Muscle of arm (tissue), 14 donors: ENCODE measurements around the gene WNK2. TPM values are rescaled to one million over a fixed set of nuclear protein-coding genes. Genes with fewer than 3 reads are reported as not detected.
A peak's percentile ranks its signal among the peaks of the same experiment; 100 is the strongest.
"Not testable (repeated sequence)": the region's sequence is repeated elsewhere in the genome, so short reads cannot be mapped to it uniquely, and the experiment has no call there.

ENCODE experiments used
- DNase-seq: peaks from one replicate; pipeline ENCODE4 v3.0.0-alpha.2; 2013
- long read RNA-seq, 11 donors: transcript quantifications; one replicate each; lab custom pipeline, GENCODE V29; 2026
- polyA plus RNA-seq, 12 donors: library from polyadenylated mRNA; unstranded; fragments of 120-200 nt; gene quantifications; one replicate each; pipeline ENCODE4 v1.2.1, GENCODE V29; 2013; ENCODE audit not compliant: insufficient read length in 12 of 12

The WNK2 gene
- 10 to 100 TPM in 8 of 12 donors, 1 to 10 TPM in 3, not detected in 1; 7.2 to 61.6 (median 13.9) TPM for polyA plus RNA-seq
- long read RNA-seq, donor 1, partial matches to known transcripts, result 0 of 1 reads
- long read RNA-seq, donor 1, other reads (novel, unspliced or antisense), result 0 of 1 reads
- long read RNA-seq, donor 2, result 0 reads
- long read RNA-seq, donor 3, result 0 reads
- long read RNA-seq, donor 4, result 0 reads
- long read RNA-seq, donor 5, result 0 reads
- long read RNA-seq, donor 6, result 0 reads
- long read RNA-seq, donor 7, result 0 reads
- long read RNA-seq, donor 8, result 0 reads
- long read RNA-seq, donor 9, result 0 reads
- long read RNA-seq, donor 10, result 0 reads
- long read RNA-seq, donor 11, result 0 reads

DNA sequence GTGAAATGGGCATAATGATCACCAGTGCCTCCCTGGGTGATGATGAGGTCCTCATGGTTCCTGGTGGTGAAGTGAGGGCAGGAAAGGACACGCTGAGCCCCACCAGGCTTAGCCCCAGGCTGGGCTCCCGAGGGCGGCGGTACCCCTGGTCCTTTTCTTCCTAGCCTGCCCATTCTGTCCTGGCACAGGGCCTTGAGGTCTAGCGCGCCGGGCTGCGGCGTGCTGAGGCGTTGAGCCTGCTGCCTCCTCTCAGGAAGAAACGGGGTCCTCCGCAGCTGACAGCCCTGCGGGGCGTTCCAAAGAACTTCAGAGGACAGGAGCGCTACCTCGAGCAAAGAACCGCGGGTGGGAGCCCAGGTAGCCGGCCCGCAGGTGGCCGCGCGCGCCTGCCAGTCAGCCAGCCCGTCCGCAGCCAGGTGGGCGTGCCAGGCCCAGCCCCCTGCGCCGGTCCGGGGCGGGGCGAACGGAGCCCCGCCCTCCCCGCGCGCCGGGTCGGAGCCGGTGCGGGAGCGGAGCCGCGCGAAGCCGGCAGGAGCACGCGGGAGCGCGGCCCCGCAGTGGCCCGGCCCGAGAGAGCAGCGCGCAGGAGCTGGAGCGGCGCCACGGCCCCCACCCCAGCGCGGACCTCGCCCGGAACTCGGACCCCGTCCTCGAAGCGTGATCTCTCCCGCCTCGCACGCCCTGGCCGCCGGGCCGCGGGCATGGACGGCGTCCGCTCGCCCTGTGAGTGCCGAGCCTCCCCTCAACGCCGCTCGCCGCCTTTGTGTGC lies at the start of gene WNK2:
Gene WNK2, plus strand, starts transcription at position 477 of the 769 bp plus-strand sequence. CDS start 791 bp downstream, outside the sequence.
- no peak for DNase-seq

DNA sequence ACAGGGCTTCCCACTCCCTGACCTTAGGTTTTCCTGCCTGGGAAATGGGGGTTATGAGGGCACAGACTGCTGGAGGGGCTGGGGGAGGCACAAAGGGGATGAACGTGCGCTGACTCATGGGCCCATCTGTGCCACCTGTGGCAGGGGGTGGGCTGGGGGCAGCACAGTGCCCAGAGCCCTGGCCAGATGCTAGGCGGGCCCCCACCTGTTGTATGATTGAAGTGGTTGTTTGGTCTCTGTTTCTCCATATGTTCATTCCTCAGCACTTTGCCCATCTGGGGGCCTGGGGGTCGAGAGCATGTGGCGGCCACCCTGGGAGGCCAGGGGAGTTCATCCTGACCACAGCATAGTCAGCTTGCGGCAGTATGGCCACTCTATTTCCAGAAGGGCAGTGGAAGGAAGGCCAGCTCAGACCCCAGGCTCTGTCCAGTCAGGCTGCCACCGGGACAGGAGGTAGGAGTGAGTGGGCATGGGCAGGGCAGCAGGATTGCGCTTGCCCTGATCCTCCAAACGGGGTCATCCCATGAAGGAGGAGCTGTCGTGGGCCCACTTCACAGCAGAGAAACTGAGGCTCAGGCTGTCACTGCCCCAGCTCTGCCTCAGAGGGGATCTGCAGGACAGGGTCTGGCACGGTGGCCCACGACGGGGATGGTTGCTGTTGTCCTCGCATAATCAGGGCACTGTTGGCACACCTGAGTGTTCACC lies 49.0 kb upstream of the WNK2 start:
- DNase-seq, result no peak

DNA sequence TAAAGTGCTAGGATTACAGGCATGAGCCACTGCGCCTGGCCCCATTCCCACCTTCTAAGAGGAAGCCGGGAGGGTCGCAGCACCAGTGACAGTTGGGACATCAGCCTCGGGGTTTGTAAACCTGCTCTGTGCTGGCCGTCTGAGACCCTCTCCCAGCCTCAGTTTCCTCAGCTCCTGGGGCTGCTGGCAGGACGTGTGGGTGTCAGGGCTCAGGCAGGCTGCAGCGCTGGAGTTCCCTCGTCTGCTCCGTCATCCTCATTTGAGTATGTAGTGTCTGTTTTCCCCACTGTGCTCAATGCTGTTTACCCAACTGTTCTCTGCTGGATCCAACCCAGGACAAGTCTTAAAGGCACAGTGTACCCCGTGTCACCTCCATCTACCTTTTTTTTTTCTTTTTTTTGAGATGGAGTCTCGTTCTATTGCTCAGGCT lies 47.9 kb upstream of the WNK2 start:
- no peak for DNase-seq

DNA sequence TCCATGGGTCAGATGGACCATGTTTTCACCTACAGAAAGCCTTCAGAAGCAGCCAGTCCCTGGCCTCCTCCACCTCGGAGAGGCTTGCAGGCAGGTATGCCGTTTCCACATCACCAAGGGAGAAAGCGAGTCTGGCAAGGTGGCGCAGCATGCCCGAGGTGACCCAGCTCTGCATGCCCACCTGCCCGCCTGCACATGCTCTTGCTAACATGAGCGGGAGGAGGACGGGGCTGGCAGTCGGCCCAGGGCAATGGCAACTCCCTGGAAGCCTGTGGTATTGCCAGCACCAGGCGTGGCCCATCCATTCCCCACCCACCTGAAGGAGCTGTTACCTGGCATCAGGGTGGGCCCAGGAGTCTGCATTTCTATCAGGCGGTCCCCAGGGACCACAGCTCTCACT lies 46.6 kb upstream of the WNK2 start:
- DNase-seq, result no peak

DNA sequence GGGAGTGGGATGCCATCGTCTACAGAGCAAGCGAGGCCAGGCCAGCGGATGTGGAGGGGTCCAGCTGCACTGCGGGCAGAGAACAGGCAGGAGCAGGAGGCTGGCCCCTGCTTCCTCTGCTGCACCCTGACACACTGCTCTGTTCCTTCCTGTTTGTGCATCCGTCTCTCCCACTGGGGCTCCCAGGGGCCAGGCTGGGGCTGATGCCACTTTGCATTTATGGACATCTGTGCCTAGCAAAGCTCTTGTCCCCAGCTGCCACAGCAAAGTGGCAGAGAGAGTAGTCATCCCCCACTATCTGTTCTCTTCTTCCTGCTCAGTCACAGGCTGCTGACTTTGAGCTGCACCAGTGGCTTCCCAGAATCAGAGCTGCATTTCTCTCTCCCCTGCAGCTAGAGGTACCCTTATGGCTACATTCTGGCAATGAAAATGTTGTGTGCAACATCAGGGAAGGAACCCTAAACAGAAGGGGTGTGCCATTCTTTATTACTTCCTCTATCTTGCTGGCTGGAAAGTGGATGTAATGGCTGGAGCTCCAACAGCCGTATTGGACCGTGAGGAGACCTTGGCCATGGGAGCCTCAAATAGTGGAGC lies 45.7 kb upstream of the WNK2 start:
- DNase-seq, result no peak

DNA sequence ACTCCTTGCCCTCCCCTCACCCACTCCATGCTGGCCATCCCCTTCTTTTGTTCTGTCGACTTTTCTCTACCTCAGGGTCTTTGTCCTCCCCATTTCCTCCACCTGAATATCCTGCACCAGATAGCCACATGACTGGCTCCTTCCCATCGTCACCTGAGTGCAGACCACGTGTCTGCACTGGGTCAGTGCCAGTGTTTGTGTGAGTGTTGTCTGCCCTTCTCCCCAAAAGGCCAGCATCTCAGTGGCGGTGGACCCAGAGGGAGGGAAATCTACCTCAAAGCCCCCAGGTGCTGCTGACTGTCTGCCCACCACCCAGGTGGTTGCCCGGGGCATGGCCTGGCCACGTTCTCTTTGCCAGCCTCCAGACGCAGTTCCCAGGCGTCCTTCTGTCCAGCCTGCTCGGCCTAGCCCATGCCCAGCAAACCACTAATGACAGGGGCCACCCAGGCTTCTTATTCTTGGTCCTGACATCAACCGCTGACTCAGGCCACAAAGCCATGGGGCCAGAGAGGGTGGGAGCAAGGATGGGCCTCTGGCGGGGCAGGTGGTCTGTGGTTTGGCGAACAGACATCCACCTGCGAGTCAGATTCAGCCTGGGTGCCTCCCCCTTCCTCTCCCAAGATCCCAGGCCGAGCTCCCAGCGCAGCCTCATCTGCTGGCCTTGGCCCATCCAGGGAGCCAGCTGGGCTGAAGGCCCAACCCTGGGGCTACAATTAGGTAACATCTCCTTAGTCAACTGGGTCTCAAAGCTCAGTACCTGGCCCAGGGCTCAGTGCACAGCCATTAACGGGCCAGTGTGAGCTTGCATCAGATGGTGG lies 44.4 kb upstream of the WNK2 start:
- no peak for DNase-seq

DNA sequence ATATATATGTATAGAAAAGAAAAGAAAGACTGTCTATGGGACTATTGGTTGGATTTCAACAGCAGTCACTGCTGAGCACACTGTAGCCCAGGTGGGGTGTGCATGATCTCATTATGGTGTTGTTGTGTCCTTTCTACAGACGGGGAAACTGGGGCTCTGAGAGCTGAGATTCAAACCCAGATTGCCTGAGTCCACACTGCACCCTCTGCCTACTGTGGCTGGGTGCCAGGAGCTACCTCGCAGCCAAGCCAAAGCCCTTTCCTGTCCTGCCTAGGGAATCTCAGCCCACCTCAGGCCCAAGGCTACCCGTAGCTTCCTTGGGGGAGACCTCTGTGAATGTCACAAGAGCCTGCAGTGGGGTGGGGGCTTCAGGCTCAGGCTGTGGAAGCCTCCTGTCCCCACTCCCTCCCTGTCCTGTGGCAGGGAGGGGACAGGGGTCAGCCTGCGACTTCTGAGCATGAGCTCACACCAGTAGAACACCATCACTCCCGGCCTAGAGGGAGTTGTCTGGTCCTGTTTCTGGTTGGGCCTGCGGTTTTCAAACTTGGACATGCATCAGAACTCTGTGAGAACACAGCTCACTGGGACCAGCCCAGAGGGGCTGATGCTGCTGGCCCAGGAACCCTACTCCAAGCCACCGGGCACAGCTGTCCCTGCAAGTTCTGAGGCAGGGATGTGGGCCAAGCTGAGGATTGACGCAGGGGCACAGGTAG lies 42.0 kb upstream of the WNK2 start:
- no peak for DNase-seq

DNA sequence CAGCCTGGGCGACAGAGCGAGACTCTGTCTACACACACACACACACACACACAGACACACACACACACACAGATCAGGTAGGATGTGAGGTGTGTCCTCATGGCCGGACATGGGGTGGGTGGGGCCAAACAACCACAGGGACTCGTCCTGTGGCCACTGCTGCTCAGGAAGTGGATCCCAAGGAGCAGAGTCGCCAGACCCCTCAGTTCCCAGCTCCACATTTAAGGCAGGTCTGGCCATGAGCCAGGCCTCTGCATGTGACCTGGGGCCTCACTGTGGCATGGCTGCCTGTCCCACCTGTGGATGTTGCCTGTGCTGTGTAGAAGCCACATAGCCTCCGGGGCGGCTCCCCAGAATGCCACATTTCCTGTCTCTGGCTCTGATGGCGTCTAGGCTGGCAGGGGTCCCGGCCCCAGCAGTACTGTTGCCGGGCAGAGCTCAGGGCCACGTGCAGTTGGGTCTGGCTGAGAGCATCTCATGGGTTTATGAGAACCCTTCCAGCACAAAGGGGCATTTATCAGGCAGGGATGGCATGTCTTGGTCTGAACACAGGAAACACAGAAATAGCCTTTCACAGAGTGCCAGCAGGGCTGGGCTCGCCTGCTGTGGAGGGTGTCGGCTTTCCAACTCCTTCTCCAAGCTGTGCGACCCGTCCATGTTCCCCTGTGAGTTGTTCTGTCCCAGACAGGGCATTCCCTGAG lies 40.0 kb upstream of the WNK2 start:
- no peak for DNase-seq

DNA sequence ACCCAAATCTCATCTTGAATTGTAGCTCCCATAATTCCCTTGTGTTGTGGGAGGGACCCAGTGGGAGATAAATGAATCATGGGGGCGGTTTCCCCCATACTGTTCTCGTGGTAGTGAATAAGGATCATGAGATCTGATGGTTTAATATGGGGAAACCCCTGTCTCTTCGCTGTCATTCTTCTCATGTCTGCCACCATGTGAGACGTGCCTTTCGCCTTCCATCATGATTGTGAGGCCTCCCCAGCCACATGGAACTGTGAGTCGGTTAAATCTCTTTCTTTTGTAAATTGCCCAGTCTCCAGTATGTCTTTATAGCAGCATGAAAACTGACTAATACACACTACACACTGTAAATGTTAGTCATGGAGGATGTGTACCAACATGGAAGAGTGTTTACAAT lies 37.2 kb upstream of the WNK2 start:
- DNase-seq, result not testable (repeated sequence)

DNA sequence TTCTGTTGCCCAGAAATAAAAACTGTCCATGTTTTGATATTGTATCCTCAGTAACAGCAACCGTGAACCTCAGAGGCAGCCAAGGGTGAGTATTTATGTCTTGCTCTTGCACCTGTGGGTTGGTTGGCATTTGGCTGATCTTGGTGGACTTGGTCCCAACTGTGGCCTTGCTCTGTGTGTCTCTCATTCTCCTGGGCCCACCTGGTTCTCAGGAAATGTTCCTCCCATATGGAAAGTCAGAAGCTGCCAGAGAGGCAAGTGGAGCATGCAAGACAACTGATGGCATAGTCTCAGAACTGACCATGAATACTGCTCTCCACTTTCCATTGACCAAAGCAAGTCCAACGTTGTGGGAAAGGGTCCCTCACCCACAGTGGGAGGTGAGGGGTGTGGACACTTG lies 36.3 kb upstream of the WNK2 start:
- no peak for DNase-seq

DNA sequence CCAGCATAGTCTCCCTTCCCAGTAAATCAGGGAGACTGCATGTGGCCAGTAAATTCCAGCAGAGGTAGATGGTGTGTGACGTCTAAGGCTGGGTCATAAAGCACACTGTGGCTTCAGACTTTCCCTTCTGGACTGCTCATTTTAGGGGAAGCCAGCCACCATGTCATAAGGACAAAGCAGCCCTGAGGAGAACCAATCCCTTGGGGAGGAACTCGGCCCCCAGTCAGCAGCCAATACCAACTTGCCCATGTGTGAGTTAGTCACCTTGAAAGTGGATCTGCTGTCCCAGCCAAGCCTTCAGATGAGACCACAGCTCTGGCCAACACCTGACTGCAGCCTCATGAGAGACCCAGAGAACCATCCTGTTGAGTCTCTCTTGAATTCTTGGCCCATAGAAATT lies 35.2 kb upstream of the WNK2 start:
- no peak for DNase-seq

DNA sequence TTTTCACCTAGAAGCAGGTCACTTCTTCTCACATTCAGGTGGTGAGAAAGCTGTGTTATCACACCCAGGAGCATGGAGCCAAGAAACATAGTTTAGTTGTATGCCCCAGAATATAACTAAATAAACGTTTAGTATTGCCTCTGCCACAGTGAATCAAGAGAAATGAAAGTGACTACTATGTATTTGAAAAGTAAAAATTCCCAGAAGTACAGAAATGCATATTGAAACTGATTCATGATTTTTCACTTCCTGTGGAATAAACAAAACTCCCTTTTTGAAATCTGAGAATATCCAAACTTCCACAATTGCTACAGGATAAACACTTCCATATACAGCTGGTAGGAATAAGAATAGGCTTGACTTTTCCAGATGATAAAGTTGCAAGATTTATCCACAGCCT lies 34.6 kb upstream of the WNK2 start:
- DNase-seq, result no peak

DNA sequence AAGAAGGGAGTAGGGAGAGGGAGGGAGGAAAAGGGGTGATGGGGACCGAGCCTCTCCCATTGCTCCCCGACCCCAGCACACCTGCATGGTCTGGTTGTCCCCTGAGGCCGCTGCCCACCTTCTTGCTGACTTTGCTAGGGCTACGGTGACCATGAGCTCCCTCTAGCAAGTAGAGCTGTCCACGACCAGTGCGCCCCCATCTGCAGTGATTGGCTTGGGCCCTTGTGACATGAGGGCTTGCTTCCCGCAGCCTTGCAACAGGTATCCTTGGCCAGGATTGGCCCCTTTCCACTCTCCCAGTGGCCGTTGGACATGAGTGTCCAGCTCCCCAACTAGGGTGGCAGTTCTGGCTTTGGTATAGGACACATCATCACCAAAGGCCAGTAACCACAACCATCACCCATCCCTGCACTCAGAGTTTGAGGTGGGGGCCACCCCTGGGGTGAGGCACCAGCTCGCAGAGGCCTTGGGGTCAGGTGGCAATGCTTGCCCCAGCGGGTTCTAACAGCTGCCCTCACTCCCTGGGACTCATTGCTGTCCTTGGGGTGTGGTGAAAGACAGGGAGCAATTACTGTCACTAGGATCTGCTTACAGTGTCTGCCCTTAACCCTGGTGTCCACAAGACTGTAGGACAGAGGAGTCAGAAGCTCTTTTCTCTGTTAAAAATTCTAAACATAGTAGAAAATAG lies 32.7 kb upstream of the WNK2 start:
- no peak for DNase-seq

DNA sequence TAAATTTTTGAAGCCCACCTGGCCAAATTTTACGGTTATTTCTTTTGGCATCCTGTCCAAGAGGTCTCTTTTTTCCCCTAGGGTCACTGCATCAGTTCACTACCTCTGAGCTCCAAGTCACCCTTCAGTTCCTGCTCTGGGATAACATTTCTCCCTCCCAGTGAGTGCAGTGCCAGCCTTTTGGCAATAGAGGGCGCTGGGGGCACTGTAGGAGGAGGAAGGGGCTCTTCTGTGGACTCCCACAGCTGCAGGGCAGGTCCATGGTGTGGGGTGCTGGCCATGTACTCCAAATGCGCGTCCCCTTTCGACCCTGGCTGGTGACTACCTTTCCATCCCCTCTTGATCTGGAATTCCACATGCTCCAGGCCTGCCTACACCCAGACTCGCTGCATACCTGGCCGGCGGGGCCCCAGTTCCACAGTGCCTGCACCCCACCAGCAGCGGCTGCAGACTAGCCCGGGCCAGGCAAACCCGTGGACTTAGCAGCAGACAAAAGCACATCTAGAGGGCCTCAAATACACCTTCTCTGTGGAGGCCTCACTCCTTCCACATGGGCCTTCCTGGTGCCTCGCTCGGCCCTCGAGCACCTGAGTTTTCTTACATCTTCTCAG lies 29.5 kb upstream of the WNK2 start:
- DNase-seq, result no peak

DNA sequence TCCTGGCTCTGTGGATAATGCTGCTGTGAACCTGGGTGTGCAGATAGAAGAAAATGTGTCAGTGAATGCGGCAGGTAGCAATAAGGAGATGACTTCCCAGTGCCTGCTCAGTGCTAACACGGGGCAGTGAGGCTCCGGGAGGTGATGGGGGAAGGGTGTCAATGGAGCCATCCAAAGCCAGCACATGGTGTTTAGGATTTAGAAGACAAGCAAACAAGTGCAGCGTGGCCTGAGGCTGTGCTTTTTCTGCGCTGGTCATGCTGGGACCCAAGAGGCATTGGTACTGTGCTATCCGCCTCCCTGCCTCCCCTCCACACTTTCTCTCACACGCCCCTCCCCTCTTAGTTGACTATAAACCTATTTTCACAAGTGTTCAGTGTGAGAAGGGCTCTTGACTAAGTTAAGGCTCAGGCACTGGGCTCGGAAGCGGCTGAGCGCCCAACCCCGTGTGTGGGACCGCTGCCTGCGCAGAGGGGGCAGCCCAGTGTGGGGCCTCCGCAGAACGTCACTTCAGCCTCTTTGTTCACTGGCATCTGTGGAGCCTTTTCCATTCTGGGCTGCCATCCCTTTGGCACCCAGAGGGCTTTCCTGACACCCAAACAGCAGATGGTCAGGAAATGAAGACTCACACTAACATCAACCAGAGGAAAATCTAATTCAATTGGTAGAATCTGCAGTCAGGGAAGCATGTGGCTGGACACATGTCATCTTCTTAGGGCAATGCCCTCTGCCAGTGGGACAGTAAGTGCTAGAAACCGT lies 28.0 kb upstream of the WNK2 start:
- DNase-seq, result no peak

DNA sequence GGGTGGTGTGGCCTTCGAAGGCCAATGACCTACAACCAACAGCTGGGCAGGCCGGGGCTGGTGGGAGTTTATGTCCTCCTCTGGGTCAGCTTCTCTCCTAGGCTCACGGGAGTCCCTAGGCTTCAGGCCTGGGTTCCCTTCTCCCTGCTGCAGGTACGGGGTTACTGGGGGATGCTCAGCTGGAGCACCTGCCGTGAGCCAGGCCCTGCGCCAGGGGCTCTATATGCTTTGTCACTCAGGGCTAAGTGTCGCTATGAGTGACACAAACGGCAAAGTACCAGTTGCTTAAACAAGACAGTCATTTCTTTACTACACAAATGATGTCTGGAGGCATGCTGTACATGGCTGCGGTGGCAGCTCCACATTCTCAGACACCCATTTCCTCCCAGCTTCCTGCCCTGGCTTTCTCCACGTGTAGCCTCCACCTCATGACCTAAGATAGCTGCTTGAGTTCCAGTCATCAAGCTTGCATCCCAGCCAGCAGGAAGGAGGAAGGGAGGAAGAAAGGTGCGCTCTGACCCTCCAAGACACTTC lies 27.4 kb upstream of the WNK2 start:
- no peak for DNase-seq

DNA sequence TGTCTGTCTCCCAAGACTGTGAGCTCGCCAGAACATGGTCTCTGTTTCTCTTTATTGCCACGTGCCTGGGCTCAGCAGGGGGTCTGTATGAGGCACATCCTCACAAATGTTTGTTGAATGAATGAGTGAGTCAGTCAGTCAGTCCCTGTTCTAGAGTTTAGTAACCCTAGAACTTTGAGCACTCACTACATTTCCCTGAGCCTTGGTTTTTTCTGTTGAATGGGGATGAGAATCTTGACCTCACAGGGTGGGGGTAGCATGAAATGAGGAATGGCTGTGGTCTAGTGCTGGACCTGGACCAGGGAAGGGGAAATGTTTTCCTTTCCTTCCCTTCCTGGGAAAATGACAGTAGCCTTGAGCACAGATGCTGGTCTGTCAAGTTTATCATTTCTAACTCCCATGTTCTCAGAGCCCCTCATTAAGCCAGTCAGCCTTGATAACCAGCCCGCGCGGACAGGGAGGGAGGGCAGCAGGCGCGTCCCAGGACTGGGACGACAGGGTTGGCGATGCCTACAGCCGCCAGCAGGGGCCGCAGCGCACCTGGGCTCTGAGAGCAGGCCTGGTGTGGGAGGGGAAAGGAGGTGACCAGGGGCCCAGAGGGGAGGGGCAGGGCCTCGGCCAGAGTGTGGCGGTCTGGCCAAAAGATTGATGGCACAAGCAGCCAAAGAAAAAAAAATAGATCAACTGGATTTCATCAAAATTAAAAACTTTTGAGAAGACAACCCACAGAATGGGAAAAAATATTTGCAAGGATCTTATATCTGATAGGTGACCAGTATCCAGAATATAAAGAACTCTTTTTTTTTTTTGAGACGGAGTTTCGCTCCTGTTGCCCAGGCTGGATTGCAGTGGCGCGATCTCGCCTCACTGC lies 24.1 kb upstream of the WNK2 start:
- DNase-seq, result peak; percentile 89
